HFF-Myc (cell line): Measurements from ENCODE around the gene TMPRSS15.

ENCODE experiments used
- DNase-seq: peaks from one replicate; pipeline ENCODE4 v3.0.0-alpha.2; 2011; ENCODE audit warnings: low read depth; ENCODE audit errors: extremely low read depth
- H3K4me3 ChIP-seq: replicated peaks from 2 replicates; pipeline ENCODE4 v1.5.1; 2011; ENCODE audit warnings: low read depth, mild to moderate bottlenecking, control low read depth, low read length
- TF ChIP-seq, protein P1 (sequence below): IDR thresholded peaks from 2 replicates; pipeline ENCODE4 v1.5.1; 2012; ENCODE audit warnings: mild to moderate bottlenecking, low read depth, low read length, control low read depth; ENCODE audit errors: missing control alignments

Gene TMPRSS15

GRCh38 chr21:18252256-18252655, 151.3 kb downstream of the TMPRSS15 start:
- TF ChIP-seq, protein P1, sequence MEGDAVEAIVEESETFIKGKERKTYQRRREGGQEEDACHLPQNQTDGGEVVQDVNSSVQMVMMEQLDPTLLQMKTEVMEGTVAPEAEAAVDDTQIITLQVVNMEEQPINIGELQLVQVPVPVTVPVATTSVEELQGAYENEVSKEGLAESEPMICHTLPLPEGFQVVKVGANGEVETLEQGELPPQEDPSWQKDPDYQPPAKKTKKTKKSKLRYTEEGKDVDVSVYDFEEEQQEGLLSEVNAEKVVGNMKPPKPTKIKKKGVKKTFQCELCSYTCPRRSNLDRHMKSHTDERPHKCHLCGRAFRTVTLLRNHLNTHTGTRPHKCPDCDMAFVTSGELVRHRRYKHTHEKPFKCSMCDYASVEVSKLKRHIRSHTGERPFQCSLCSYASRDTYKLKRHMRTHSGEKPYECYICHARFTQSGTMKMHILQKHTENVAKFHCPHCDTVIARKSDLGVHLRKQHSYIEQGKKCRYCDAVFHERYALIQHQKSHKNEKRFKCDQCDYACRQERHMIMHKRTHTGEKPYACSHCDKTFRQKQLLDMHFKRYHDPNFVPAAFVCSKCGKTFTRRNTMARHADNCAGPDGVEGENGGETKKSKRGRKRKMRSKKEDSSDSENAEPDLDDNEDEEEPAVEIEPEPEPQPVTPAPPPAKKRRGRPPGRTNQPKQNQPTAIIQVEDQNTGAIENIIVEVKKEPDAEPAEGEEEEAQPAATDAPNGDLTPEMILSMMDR = no peak
- no peak overlapping the region for H3K4me3 ChIP-seq
- no peak for DNase-seq

DNA sequence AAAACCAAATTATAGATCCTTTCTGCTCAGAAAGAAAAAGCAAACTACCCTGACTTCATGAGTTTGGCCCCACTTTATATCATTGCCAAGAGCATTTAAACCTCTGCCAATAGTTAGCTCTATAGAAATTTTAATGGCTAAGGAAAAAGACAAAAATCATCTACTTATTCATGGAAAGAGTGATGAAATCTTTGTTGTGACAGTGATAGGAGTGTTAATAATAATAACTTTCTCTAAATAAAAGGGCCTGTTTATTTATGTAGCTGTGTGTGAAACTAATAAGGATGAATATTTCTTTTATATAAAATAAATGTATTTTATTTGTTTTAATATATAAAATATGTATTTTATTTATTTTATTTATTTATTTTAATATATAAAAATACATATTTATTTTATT, 152.5 kb downstream of the TMPRSS15 start:
- H3K4me3 ChIP-seq = no peak overlapping the region
- no peak for DNase-seq
- TF ChIP-seq, protein P1 = no peak

DNA sequence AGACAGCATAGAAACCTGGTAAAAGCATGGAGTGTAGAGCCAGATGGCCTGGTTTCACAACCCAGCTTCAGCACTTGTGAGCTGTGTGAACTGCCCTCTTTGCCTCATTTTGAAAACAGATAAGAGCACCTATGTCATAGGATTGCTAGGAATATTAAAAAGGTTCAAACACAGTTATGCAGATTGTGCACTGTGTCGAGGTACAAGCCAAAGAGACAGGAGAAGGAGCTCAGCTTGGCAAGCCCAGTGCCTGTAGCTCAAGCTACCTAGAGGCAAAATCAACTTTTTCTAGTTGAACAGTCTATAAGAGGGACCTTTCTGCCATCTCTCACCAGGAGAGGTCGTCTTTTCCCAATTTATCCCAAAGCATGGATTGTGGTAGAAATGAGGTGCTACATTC, 153.9 kb downstream of the TMPRSS15 start:
- DNase-seq = no peak
- TF ChIP-seq, protein P1 = peak; percentile 19

DNA sequence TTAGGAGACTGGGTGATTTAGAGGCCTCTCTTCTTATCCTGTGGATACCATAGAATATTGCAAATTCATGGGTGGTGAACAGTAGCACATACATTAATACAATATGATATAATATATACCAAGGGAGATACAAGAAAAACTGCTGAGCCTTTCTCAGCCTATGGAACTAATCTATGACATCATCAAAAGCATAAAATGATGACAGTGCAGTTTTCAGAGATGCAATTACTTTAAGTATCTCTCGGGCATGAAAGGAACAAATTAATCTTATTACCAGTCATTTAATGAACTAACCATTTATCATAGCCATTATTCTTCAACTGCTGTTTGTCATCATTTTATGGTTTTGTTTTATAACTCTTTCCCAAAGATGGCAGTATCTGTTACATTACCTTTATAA, 155.4 kb downstream of the TMPRSS15 start:
- H3K4me3 ChIP-seq = no peak overlapping the region
- TF ChIP-seq, protein P1 = no peak
- no peak for DNase-seq

More for the DNA sequence above, 153.9 kb downstream of the TMPRSS15 start:
- H3K4me3 ChIP-seq = no peak overlapping the region

GRCh38 chr21:18245464-18245967, 158.1 kb downstream of the TMPRSS15 start:
- no peak overlapping the region for H3K4me3 ChIP-seq
- TF ChIP-seq, protein P1 = no peak
- no peak for DNase-seq

DNA sequence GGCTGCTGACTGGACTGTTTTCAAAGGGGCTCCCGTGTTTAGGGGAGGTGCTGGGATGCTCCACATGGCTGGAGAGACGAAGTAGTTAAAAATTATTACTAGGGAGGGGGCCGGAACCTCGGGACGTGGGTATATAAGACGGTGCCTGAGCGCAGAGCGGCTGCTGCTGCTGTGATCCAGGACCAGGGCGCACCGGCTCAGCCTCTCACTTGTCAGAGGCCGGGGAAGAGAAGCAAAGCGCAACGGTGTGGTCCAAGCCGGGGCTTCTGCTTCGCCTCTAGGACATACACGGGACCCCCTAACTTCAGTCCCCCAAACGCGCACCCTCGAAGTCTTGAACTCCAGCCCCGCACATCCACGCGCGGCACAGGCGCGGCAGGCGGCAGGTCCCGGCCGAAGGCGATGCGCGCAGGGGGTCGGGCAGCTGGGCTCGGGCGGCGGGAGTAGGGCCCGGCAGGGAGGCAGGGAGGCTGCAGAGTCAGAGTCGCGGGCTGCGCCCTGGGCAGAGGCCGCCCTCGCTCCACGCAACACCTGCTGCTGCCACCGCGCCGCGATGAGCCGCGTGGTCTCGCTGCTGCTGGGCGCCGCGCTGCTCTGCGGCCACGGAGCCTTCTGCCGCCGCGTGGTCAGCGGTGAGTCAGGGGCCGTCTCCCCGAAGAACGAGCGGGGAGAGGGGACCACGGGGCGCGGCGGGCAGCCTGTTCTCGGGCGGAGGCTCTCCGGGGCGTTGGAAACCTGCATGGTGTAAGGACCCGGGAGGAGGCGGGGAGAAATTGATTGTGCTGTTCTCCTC, 158.7 kb downstream of the TMPRSS15 start, which contains the start of gene CHODL:
CHODL (plus strand) TSS at position 163 of the 793 bp plus-strand sequence; CDS start at position 554, 391 bp downstream.
- TF ChIP-seq, protein P1 = no peak
- no peak for DNase-seq
- no peak within 1 kb of the TSS for H3K4me3 ChIP-seq

DNA sequence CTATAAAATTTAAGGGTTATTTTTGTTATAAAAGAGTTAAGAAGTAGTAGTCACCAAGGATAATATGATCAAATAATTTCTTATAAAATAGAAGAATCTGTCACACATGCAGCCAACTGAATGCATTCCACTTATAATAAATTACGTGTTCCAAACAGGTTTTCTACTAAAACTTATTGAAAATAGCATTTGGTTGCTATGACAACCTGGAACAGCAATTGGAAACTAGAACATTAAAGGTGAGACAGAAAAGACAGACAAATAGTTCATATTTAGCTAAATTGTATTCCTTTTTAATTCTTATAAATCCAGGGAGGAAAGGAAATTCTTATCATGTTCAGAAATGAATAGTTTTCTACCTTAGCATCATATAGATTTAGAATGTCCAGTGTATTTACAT, 168.0 kb downstream of the TMPRSS15 start:
- no peak for DNase-seq
- H3K4me3 ChIP-seq = no peak overlapping the region
- TF ChIP-seq, protein P1 = no peak
